ENCODE measurements around the gene FCHSD2.
"Not testable (repeated sequence)": the region's sequence is repeated elsewhere in the genome, so short reads cannot be mapped to it uniquely, and the experiment has no call there.

DNA sequence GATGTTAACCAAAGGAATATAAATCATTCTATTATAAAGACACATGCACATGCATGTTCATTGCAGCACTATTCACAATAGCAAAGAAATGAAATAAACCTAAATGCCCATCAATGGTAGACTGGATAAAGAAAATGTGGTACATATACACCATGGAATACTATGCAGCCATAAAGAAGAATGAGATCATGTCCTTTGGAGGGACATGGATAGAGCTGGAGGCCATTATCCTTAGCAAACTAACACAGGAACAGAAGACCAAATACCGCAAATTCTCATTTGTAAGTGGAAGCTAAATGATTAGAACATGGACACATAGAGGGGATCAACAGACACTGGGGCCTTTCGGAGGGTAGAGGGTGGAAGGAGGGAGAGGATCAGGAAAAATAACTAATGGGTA is 283.9 kb downstream of the FCHSD2 start:
- TF ChIP-seq, protein P1, sequence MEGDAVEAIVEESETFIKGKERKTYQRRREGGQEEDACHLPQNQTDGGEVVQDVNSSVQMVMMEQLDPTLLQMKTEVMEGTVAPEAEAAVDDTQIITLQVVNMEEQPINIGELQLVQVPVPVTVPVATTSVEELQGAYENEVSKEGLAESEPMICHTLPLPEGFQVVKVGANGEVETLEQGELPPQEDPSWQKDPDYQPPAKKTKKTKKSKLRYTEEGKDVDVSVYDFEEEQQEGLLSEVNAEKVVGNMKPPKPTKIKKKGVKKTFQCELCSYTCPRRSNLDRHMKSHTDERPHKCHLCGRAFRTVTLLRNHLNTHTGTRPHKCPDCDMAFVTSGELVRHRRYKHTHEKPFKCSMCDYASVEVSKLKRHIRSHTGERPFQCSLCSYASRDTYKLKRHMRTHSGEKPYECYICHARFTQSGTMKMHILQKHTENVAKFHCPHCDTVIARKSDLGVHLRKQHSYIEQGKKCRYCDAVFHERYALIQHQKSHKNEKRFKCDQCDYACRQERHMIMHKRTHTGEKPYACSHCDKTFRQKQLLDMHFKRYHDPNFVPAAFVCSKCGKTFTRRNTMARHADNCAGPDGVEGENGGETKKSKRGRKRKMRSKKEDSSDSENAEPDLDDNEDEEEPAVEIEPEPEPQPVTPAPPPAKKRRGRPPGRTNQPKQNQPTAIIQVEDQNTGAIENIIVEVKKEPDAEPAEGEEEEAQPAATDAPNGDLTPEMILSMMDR (conservative IDR thresholded peaks at IDR 0.05), result not testable (repeated sequence)
- not testable (repeated sequence) for TF ChIP-seq EZH2 (IDR thresholded peaks at IDR 0.05; ENCODE audit: low read depth)

Measured in PC-9 (cell line).